HepG2 (cell line): Measurements from ENCODE around the gene ACVR2A. TPM values are rescaled to one million over a fixed set of nuclear protein-coding genes. Genes with fewer than 3 reads are reported as not detected.
A peak's percentile ranks its signal among the peaks of the same experiment; 100 is the strongest.

Source experiments
- ATM ChIP-seq: fragments of 450-650 bp; IDR thresholded peaks from 2 replicates; pipeline ENCODE4 v1.7.1; 2017; ENCODE audit warnings: mild to moderate bottlenecking, borderline replicate concordance
- CSRNP2 ChIP-seq: sonication (generic); formaldehyde crosslinking; conservative IDR thresholded peaks from 2 replicates; pipeline ENCODE4 v1.8.0; 2022; ENCODE audit warnings: low read depth, missing genetic modification reagents
- CTCF ChIP-seq: sonication (generic); formaldehyde crosslinking; IDR thresholded peaks from 2 replicates; pipeline ENCODE4 v1.5.0; 2020; ENCODE audit warnings: mild to moderate bottlenecking, missing genetic modification reagents, moderate library complexity
- DNMT1 ChIP-seq: sonication (generic); formaldehyde crosslinking; IDR thresholded peaks from 2 replicates; pipeline ENCODE4 v1.5.1; 2020; ENCODE audit warnings: mild to moderate bottlenecking, missing genetic modification reagents
- HMG20A ChIP-seq: IDR thresholded peaks from 2 replicates; pipeline ENCODE4 v1.6.1; 2016; ENCODE audit warnings: borderline replicate concordance
- KDM3A ChIP-seq: IDR thresholded peaks from 2 replicates; pipeline ENCODE4 v1.6.1; 2018; ENCODE audit warnings: low read depth, missing compliant biosample characterization
- MED1 ChIP-seq: sonication (generic); formaldehyde crosslinking; IDR thresholded peaks from 2 replicates; pipeline ENCODE4 v1.4.0; 2020; ENCODE audit warnings: missing genetic modification reagents
- MEIS2 ChIP-seq: sonication (generic); formaldehyde crosslinking; IDR thresholded peaks from 2 replicates; pipeline ENCODE4 v1.9.0; 2021; ENCODE audit warnings: mild to moderate bottlenecking, missing genetic modification reagents
- MLLT10 ChIP-seq: sonication (generic); formaldehyde crosslinking; IDR thresholded peaks from 2 replicates; pipeline ENCODE4 v1.4.0; 2020; ENCODE audit warnings: missing genetic modification reagents
- PAX8 ChIP-seq: sonication (generic); formaldehyde crosslinking; IDR thresholded peaks from 2 replicates; pipeline ENCODE4 v1.8.0; 2022; ENCODE audit warnings: mild to moderate bottlenecking, missing genetic modification reagents, borderline replicate concordance
- SIX4 ChIP-seq: sonication (generic); formaldehyde crosslinking; IDR thresholded peaks from 2 replicates; pipeline ENCODE4 v1.4.0; 2020; ENCODE audit warnings: missing genetic modification reagents
- TBX2 ChIP-seq: sonication (generic); formaldehyde crosslinking; IDR thresholded peaks from 2 replicates; pipeline ENCODE4 v1.5.0; 2020; ENCODE audit warnings: missing genetic modification reagents, mild to moderate bottlenecking, borderline replicate concordance
- TFDP2 ChIP-seq: sonication (generic); formaldehyde crosslinking; IDR thresholded peaks from 2 replicates; pipeline ENCODE4 v1.4.0; 2020; ENCODE audit warnings: missing genetic modification reagents
- ZNF329 ChIP-seq: sonication (generic); formaldehyde crosslinking; IDR thresholded peaks from 2 replicates; pipeline ENCODE4 v1.9.0; 2021; ENCODE audit warnings: low read depth, mild to moderate bottlenecking, missing genetic modification reagents
- ZNF33A ChIP-seq: sonication (generic); formaldehyde crosslinking; IDR thresholded peaks from 2 replicates; pipeline ENCODE4 v1.5.1; 2020; ENCODE audit warnings: missing genetic modification reagents, mild to moderate bottlenecking, moderate library complexity, borderline replicate concordance
- ZNF563 ChIP-seq: sonication (generic); formaldehyde crosslinking; IDR thresholded peaks from 2 replicates; pipeline ENCODE4 v1.8.0; 2022; ENCODE audit warnings: mild to moderate bottlenecking, moderate library complexity, missing genetic modification reagents
- ZNF772 ChIP-seq: sonication (generic); formaldehyde crosslinking; IDR thresholded peaks from 2 replicates; pipeline ENCODE4 v1.5.0; 2020; ENCODE audit warnings: mild to moderate bottlenecking, missing genetic modification reagents
- ZSCAN9 ChIP-seq: IDR thresholded peaks from 2 replicates; pipeline ENCODE4 v1.6.1; 2016; ENCODE audit warnings: borderline replicate concordance
- polyA plus RNA-seq, 8 experiments: library from polyadenylated mRNA; depleted of rRNA in 3 of 8; stranded (reverse) in 7 of 8; unstranded in 1 of 8; fragments of >200 nt; fragmentation: Illumina TruSeq in 4 of 8; extraction: Trizol in 4 of 8; gene quantifications; 2 replicates each; pipeline versions ENCODE4 v1.2.1 to v1.2.3, GENCODE V29; 2011 to 2016; ENCODE audit warnings: low read depth in 4 of 8, missing spikeins in 1 of 8, mixed read lengths in 1 of 8; ENCODE audit not compliant: insufficient read depth in 1 of 8
- total RNA-seq, 5 experiments: library from RNA; depleted of rRNA; stranded (reverse); fragments of >200 nt; fragmentation: Illumina TruSeq; extraction: Trizol; gene quantifications; 2 replicates each; pipeline ENCODE4 v1.2.3, GENCODE V29; 2016; ENCODE audit warnings: low read depth in 1 of 5
- TF ChIP-seq, protein P1 (sequence below): sonication (generic); formaldehyde crosslinking; IDR thresholded peaks from 2 replicates; pipeline ENCODE4 v1.8.0; 2022; ENCODE audit warnings: low read depth, missing genetic modification reagents
- TF ChIP-seq, protein P2 (sequence below): sonication (generic); formaldehyde crosslinking; IDR thresholded peaks from 2 replicates; pipeline ENCODE4 v1.5.0; 2020; ENCODE audit warnings: mild to moderate bottlenecking, missing genetic modification reagents, borderline replicate concordance
- TF ChIP-seq, protein P3 (sequence below): IDR thresholded peaks from 2 replicates; pipeline ENCODE4 v1.6.1; 2012; ENCODE audit warnings: low read depth, low read length, improper control_type of control experiment

ACVR2A gene
- total and polyA plus RNA-seq, 2 of the 13 experiments (the other 11 are each of a cell fraction or from before 2014, with no cell fraction given) = 8.3 to 18.0 TPM

DNA sequence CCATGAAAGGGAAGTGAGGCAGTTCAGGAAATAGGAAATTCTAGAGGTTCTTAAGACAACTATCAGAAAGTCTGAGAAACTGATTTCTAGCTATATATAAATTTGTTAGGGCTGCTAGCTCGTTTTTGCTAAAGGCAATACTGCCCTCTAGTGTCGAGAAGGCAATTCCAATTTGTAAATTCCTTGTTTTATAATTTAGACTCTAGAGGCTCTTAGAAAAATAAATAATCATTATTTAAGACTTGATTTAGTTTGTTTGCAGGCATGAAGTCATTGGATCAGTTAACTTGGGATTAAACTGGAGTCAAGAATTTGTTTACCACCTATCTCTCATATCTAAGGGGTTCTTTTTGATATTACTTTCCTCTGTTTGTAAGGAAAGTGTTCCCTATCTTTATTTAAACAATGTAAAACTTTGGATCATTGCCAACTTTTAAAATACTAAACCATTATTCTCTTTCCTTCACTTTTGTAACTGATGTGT lies 66.2 kb downstream of the ACVR2A start (continued):
- TF ChIP-seq, protein P1, sequence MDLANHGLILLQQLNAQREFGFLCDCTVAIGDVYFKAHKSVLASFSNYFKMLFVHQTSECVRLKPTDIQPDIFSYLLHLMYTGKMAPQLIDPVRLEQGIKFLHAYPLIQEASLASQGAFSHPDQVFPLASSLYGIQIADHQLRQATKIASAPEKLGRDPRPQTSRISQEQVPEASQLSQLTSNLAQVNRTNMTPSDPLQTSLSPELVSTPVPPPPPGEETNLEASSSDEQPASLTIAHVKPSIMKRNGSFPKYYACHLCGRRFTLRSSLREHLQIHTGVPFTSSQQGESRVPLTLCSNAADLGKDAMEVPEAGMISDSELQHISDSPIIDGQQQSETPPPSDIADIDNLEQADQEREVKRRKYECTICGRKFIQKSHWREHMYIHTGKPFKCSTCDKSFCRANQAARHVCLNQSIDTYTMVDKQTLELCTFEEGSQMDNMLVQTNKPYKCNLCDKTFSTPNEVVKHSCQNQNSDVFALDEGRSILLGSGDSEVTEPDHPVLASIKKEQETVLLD (CRISPR knock-in tag) = no peak
- TF ChIP-seq ATM (no peak), MED1 (CRISPR knock-in tag) (no peak), ZNF33A (CRISPR knock-in tag) (no peak), KDM3A (CRISPR knock-in tag) (no peak), CTCF (CRISPR knock-in tag) (peak; percentile 73), TBX2 (CRISPR knock-in tag) (no peak), SIX4 (no peak), ZNF329 (CRISPR knock-in tag) (no peak), HMG20A (CRISPR knock-in tag) (no peak), DNMT1 (CRISPR knock-in tag) (no peak), ZNF772 (CRISPR knock-in tag) (no peak), PAX8 (CRISPR knock-in tag) (no peak), ZNF563 (no peak), MEIS2 (no peak), TFDP2 (no peak), MLLT10 (no peak), ZSCAN9 (CRISPR knock-in tag) (no peak), CSRNP2 (no peak)
- TF ChIP-seq, protein P2, sequence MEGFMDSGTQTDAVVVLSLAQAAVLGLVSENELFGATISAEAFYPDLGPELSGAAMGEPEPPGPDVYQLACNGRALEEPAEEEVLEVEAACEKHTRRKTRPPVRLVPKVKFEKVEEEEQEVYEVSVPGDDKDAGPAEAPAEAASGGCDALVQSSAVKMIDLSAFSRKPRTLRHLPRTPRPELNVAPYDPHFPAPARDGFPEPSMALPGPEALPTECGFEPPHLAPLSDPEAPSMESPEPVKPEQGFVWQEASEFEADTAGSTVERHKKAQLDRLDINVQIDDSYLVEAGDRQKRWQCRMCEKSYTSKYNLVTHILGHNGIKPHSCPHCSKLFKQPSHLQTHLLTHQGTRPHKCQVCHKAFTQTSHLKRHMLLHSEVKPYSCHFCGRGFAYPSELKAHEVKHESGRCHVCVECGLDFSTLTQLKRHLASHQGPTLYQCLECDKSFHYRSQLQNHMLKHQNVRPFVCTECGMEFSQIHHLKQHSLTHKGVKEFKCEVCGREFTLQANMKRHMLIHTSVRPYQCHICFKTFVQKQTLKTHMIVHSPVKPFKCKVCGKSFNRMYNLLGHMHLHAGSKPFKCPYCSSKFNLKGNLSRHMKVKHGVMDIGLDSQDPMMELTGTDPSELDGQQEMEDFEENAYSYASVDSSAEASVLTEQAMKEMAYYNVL (CRISPR knock-in tag) = no peak
- TF ChIP-seq, protein P3, sequence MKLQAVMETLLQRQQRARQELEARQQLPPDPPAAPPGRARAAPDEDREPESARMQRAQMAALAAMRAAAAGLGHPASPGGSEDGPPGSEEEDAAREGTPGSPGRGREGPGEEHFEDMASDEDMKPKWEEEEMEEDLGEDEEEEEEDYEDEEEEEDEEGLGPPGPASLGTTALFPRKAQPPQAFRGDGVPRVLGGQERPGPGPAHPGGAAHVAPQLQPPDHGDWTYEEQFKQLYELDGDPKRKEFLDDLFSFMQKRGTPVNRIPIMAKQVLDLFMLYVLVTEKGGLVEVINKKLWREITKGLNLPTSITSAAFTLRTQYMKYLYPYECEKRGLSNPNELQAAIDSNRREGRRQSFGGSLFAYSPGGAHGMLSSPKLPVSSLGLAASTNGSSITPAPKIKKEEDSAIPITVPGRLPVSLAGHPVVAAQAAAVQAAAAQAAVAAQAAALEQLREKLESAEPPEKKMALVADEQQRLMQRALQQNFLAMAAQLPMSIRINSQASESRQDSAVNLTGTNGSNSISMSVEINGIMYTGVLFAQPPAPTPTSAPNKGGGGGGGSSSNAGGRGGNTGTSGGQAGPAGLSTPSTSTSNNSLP = peak; percentile 80; the same call in 1 of the 2 replicates
